ENCODE data around the gene TMEM217.

TMEM217 gene

GRCh38 chr6:37171201-37171969 is 86.6 kb downstream of the TMEM217 start (continued):
- TF ChIP-seq ZNF580 (tag by site-specific recombination; IDR thresholded peaks at IDR 0.05) (no peak), KLF1 (tag by site-specific recombination; IDR thresholded peaks at IDR 0.05) (no peak), ZNF174 (tag by site-specific recombination; IDR thresholded peaks at IDR 0.05) (no peak), ZNF707 (tag by site-specific recombination; IDR thresholded peaks at IDR 0.05) (no peak), ZNF660 (tag by site-specific recombination; IDR thresholded peaks at IDR 0.05) (no peak), ZNF549 (tag by site-specific recombination; IDR thresholded peaks at IDR 0.05) (no peak), ZNF202 (tag by site-specific recombination; IDR thresholded peaks at IDR 0.05; ENCODE audit: borderline replicate concordance) (no peak), ZFP37 (tag by site-specific recombination; IDR thresholded peaks at IDR 0.05) (no peak; the same call in 1 of the 2 replicates), ZXDB (tag by site-specific recombination; IDR thresholded peaks at IDR 0.05) (no peak), KLF9 (tag by site-specific recombination; IDR thresholded peaks at IDR 0.05; ENCODE audit: low read depth) (no peak), KLF17 (tag by site-specific recombination; IDR thresholded peaks at IDR 0.05) (0 out of 2 replicates have a peak, but pooled peaks have one; percentile 15), ZNF518A (tag by site-specific recombination; conservative IDR thresholded peaks at IDR 0.05; ENCODE audit: low read depth) (0 out of 2 replicates have a peak, but pooled peaks have one; percentile 17), ZNF280C (tag by site-specific recombination; IDR thresholded peaks at IDR 0.05) (no peak), ZNF292 (tag by site-specific recombination; IDR thresholded peaks at IDR 0.05; ENCODE audit: borderline replicate concordance, low read depth) (no peak), WT1 (tag by site-specific recombination; IDR thresholded peaks at IDR 0.05) (no peak), ZNF23 (tag by site-specific recombination; IDR thresholded peaks at IDR 0.05; ENCODE audit: borderline replicate concordance) (no peak), ZNF426 (tag by site-specific recombination; IDR thresholded peaks at IDR 0.05) (no peak), ZNF146 (tag by site-specific recombination; IDR thresholded peaks at IDR 0.05) (no peak), TRIM28 (IDR thresholded peaks at IDR 0.05; ENCODE audit: borderline replicate concordance, low read length) (no peak), ZBTB6 (tag by site-specific recombination; IDR thresholded peaks at IDR 0.05) (0 out of 2 replicates have a peak, but pooled peaks have one; percentile 23), BCL6B (tag by site-specific recombination; IDR thresholded peaks at IDR 0.05) (no peak), ZNF311 (tag by site-specific recombination; IDR thresholded peaks at IDR 0.05; ENCODE audit: borderline replicate concordance) (no peak), ZNF768 (tag by site-specific recombination; IDR thresholded peaks at IDR 0.05) (no peak)
